ENCODE data around the gene FBP2. TPM values are rescaled to one million over a fixed set of nuclear protein-coding genes. Genes with fewer than 3 reads are reported as not detected.

Gene FBP2
- total and polyA plus RNA-seq, 2 of the 4 experiments (the other 2 are of a cell fraction), result not detected

DNA sequence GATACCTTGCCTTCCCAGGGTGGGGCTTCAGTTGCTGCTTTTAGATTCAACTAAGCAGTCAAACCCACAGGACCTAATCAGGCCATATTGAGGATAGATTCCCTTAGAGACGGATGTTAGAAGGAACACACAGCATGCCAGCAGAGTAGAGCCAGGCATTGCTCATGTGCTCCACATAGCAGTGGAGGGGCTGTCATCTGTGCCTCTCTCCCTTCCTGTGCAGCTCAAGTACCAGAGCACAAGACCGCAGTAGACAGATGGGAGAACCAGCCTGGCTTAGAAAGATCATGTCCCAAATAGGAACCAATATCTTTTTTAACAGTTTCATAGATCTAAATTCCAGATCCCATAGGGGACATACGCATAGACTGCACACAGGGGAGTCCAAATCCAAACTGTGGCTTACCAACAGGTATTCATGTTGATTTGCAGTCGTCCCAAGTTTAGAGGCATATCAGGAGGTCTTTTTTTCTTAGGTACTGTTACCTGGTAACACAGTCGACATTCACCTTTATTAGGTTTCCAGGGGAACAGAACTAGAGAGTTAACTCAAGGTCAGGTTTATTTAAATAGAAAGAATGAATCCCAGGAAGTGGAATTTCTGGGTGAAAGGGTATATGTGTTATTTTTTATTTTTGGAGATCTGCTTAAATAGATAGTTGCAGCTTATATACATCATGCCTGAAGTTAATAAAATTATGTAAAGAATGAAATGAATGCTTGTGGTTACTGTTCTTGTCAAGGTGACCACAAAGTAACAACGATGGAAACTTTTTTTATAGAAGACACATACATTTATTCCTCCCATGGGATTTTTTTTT lies 82.3 kb downstream of the FBP2 start:
- Histone ChIP-seq H4K20me1 (ENCODE audit: insufficient read depth, low read length) (no peaks in the 10 kb centered on the region), H4K8ac (ENCODE audit: low read depth in 2 of 2, low read length in 2 of 2) (no peak overlapping the region), H3K18ac (ENCODE audit: low read depth, low read length) (no peak overlapping the region), H3K4ac (ENCODE audit: low read depth, low read length) (no peak overlapping the region), H3K9ac (ENCODE audit: low read depth, low read length) (no peak overlapping the region), H3K4me2 (ENCODE audit: low read depth, low read length) (no peak overlapping the region), H2BK20ac (ENCODE audit: low read depth, low read length) (no peak overlapping the region), H3K56ac (ENCODE audit: extremely low read depth, insufficient read depth, low read length) (no peak overlapping the region), H2AK9ac (replicated peaks; ENCODE audit: low read depth, low read length, poor library complexity) (no peak overlapping the region), H3K23ac (ENCODE audit: low read depth, low read length) (no peak overlapping the region), H3K9me3 (ENCODE audit: control insufficient read depth, insufficient read depth, low read length) (no peaks in the 10 kb centered on the region), H2AFZ (replicated peaks; ENCODE audit: low read length, poor library complexity) (no peak overlapping the region), H2BK5ac (ENCODE audit: low read depth, low read length, poor library complexity, severe bottlenecking) (no peak overlapping the region), H3K27me3 (ENCODE audit: control insufficient read depth, insufficient read depth, low read length) (0 out of 2 replicates have a peak, but pooled peaks cover 2% of the 10 kb centered on the region), H3K9me1 (ENCODE audit: insufficient read depth, low read length) (no peaks in the 10 kb centered on the region), H4K5ac (ENCODE audit: low read depth, low read length) (no peak overlapping the region), H3K14ac (replicated peaks; ENCODE audit: low read depth, low read length) (no peak overlapping the region), H3K36me3 (ENCODE audit: control insufficient read depth, insufficient read depth, low read length) (no peaks in the 10 kb centered on the region), H2AK5ac (ENCODE audit: low read depth, low read length) (no peak overlapping the region), H3K4me3 (ENCODE audit: insufficient read depth, low read depth, low read length) (no peak overlapping the region), H4K91ac (ENCODE audit: insufficient read depth, low read depth, low read length) (no peak overlapping the region), H3K4me1 (ENCODE audit: control insufficient read depth, insufficient read depth, low read length) (no peaks in the 10 kb centered on the region), H2BK120ac (ENCODE audit: low read depth, low read length) (no peak overlapping the region), H3K79me1 (ENCODE audit: low read depth in 1 of 2, low read length in 2 of 2) (no peaks in the 10 kb centered on the region), H2BK15ac (ENCODE audit: low read depth, low read length) (no peak overlapping the region), H3K27ac (ENCODE audit: insufficient read depth, low read length) (no peak overlapping the region)
- ATAC-seq (ENCODE audit: low read depth), result no peak
- dilution Hi-C loops (cut with HindIII; ENCODE audit: low sequenced_read_pairs, unreplicated experiment) (no loop called here), in situ Hi-C loops (cut with MboI; ENCODE audit: low sequenced_read_pairs) (no loop called here), intact Hi-C loops (cut with micrococcal nuclease) (no loop called here)
- no TSS peak for BruUV-seq (replicated peaks)
- CTCF ChIA-PET, result interaction anchor here (0.6 kb wide), 1 partner anchor 18 kb away, joined by 4 read pairs; no protein-coding TSS in a partner anchor
- POLR2A ChIA-PET (ENCODE audit: unreplicated experiment), result no interaction called here
- no peak for DNase-seq
- TF ChIP-seq MAZ (IDR thresholded peaks at IDR 0.05; ENCODE audit: borderline replicate concordance, low read depth, low read length) (no peak), POLR2A (IDR thresholded peaks at IDR 0.05; ENCODE audit: low read depth, low read length) (no peak), RFX5 (IDR thresholded peaks at IDR 0.05; ENCODE audit: low read depth, low read length) (no peak), BHLHE40 (IDR thresholded peaks at IDR 0.05; ENCODE audit: low read depth, low read length) (no peak), NFE2L2 (IDR thresholded peaks at IDR 0.05; ENCODE audit: low read depth, low read length) (no peak), CEBPB (IDR thresholded peaks at IDR 0.05; ENCODE audit: low read depth, low read length) (no peak)
- TF ChIP-seq, protein P1, sequence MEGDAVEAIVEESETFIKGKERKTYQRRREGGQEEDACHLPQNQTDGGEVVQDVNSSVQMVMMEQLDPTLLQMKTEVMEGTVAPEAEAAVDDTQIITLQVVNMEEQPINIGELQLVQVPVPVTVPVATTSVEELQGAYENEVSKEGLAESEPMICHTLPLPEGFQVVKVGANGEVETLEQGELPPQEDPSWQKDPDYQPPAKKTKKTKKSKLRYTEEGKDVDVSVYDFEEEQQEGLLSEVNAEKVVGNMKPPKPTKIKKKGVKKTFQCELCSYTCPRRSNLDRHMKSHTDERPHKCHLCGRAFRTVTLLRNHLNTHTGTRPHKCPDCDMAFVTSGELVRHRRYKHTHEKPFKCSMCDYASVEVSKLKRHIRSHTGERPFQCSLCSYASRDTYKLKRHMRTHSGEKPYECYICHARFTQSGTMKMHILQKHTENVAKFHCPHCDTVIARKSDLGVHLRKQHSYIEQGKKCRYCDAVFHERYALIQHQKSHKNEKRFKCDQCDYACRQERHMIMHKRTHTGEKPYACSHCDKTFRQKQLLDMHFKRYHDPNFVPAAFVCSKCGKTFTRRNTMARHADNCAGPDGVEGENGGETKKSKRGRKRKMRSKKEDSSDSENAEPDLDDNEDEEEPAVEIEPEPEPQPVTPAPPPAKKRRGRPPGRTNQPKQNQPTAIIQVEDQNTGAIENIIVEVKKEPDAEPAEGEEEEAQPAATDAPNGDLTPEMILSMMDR (conservative IDR thresholded peaks at IDR 0.05; ENCODE audit: low read depth, low read length), result no peak
- TF ChIP-seq, protein P2, sequence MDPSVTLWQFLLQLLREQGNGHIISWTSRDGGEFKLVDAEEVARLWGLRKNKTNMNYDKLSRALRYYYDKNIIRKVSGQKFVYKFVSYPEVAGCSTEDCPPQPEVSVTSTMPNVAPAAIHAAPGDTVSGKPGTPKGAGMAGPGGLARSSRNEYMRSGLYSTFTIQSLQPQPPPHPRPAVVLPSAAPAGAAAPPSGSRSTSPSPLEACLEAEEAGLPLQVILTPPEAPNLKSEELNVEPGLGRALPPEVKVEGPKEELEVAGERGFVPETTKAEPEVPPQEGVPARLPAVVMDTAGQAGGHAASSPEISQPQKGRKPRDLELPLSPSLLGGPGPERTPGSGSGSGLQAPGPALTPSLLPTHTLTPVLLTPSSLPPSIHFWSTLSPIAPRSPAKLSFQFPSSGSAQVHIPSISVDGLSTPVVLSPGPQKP (IDR thresholded peaks at IDR 0.05; ENCODE audit: borderline replicate concordance, low read depth, low read length), result no peak
- no CpG with 5 or more reads among the region's 6 CpGs for WGBS, 2 experiments (ENCODE audit: extremely low coverage in 2 of 2, insufficient read length in 1 of 2)

All from IMR-90 (cell line).